A204.1 (cell line): Measurements from ENCODE around the gene APLF.
"Not testable (repeated sequence)": the region's sequence is repeated elsewhere in the genome, so short reads cannot be mapped to it uniquely, and the experiment has no call there.

Experiments
- FAIRE-seq: peaks from 2 replicates; lab custom pipeline; 2012; peaks lifted over from hg19 to GRCh38; lab: Jason Lieb, UNC

APLF gene

DNA sequence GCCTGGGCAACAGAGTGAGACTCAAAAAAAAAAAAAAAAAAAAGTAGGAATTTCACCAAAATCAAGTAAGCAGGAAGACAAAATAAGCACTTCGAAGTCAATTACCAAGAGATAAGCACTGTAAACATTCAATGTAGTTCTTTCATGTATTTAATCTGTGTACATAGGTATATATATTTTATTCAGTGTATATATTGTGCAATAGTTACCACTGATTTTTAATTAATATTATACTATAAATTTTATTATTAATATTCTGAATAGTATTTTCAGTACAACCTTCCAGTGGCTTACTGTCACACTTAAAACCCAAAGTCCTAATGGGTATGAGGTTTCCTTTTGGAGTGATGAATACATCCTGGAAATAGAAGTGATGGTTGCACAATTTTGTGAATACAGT, 9.1 kb downstream of the APLF start:
- no peak for FAIRE-seq

DNA sequence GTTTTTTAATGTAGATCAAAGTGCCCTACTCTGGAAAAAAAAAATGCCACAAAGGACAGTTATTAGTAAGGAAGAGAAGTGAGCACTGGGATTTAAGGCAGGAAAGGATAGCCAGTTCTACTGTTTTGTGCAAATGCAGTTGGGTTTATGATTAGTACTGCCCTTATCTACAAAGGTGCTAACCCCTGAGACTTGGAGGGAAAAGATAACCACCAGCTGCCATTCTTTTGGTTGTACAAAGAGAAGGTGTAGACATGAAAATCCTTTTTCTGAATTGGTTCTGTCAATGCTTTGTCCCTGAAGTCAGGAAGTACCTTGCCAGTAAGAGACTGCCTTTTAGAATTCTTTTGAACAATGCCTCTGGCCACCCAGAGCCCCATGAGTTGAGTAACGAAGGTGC, 11.3 kb downstream of the APLF start:
- FAIRE-seq: no peak

- FAIRE-seq: no peak
Measured at GRCh38 chr2:68482296-68482820, 15.0 kb downstream of the APLF start.

GRCh38 chr2:68483011-68483410, 15.6 kb downstream of the APLF start:
- FAIRE-seq: no peak

DNA sequence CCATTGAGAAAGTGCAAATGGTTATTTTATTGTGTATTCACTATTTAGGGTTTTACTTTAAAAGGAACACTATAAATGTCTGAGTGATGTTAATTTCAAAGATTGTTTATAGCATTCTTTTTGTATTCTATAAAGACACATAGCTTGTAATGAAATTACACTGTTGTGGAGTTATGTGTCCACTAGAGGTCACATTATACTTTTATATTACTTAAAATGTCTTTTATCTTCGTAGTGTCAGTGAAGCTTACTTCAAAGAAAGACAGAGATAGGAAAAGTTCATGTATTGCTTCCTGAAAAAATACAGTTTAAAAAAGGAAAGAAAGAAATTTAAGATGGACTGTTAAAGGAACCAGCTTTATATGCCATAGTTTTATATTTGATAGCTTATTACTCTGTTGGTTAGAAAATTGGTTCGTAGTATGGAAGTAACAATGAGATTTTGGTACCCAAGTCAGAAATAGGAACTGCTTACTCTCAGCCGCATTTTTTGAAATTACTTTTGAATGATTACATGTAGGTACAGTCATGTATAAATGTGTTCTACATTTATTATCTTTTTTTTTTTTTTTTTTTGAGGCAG, 20.5 kb downstream of the APLF start:
- peak; percentile 96 for FAIRE-seq

GRCh38 chr2:68488605-68489004, 21.2 kb downstream of the APLF start:
- FAIRE-seq: not testable (repeated sequence)

GRCh38 chr2:68489282-68489681, 21.9 kb downstream of the APLF start:
- no peak for FAIRE-seq

- no peak for FAIRE-seq
Measured at GRCh38 chr2:68491582-68491981, 24.2 kb downstream of the APLF start.

- no peak for FAIRE-seq
Measured at GRCh38 chr2:68499133-68499532, 31.7 kb downstream of the APLF start.

DNA sequence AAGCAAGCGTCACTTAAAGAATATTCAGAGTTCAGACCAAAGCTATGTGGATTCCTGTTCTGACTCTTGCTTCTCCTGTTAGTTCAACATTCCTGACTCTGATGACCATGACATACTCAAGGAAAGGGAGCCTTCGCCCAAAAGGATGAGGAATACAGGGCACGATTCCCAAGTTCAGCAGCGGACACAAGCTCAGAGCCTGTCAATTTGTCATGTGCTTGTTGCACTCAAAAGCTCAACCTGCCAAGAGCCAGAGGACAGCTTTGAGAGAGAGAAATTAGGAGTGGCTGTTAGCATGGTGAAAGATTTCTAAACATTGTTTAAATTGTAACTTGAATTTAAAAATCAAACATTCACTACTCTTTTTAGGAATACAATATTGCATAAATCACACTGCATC, 33.3 kb downstream of the APLF start:
- no peak for FAIRE-seq

GRCh38 chr2:68501768-68502167, 34.4 kb downstream of the APLF start:
- no peak for FAIRE-seq

DNA sequence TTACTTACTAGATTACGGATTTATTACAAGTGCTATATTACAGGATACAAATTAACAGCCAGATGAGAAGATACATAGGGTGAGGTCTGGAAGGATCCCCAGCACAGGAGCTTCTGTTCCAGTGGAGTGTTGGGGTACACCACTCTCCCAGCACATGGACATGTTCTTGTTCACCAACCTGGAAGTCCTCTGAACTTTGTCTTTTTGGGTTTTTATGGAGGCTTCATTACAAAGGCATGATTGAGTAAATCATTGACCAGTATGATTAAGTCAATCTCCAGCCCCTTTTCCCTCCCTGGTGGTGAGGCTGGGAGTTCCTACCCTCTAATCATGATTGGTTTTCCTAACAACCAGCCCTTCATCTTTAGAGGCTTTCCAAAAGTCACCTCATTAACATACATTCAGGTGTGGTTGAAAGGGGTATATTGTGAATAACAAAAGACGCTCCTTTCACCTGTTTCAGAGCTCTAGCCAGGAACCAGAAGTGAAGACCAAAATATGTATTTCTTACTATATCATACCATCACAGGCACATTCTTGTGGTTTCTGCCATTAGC, 38.3 kb downstream of the APLF start:
- FAIRE-seq: no peak

DNA sequence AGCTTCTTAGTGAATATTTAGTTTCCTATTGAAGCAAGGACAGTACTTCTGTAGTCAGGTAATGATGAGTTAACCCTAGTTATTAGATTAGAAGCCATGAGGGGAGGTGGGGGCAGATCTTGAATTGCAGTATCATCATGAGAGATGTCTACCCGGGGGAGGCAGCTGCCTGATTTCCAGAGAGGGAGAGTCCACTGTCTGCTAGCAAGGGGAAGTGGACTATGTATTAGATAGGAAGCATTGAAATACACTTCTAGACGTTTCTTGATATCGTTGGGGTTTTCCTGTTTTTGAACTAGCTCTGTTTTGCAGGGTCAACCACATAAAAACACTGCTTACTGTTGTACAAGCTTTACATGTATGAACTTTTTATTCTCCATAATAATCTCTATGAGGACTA, 38.8 kb downstream of the APLF start:
- FAIRE-seq: no peak

DNA sequence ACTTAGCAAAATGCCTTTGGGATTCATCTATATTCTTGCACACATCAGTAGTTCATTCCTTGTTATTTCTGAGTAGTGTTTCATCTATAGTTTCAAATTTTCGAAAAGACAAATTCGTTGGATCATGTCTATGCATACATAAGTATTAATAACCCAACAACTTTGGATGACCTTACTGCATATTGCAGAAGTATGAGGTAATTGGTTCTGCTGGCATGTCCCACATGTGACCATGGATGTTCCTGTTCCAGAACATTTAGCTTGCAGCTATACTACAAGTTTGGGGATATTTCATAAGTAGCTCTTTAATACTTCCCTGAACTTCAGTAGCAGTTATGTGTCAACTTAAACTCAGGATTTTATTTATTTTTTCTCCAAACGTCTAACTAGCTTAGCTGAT, 44.9 kb downstream of the APLF start:
- no peak for FAIRE-seq

DNA sequence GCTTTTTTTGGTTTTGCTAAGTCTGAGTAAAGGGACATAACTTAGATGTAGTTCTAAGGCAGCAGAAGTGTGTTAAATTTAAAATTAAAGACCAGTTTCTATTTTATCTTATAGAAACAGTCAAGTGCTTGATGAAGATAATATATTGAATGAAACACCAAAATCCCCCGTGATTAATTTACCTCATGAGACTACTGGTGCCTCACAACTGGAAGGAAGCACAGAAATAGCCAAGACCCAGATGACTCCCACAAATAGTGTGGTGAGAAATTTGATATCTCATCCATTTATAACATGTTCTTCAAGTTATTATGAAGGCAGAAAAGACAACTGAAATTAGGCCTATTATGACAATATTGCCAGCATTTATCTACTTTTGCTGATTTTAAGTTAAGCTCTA, 45.6 kb downstream of the APLF start:
- no peak for FAIRE-seq

- no peak for FAIRE-seq
Measured at GRCh38 chr2:68514316-68514929, 47.0 kb downstream of the APLF start.

DNA sequence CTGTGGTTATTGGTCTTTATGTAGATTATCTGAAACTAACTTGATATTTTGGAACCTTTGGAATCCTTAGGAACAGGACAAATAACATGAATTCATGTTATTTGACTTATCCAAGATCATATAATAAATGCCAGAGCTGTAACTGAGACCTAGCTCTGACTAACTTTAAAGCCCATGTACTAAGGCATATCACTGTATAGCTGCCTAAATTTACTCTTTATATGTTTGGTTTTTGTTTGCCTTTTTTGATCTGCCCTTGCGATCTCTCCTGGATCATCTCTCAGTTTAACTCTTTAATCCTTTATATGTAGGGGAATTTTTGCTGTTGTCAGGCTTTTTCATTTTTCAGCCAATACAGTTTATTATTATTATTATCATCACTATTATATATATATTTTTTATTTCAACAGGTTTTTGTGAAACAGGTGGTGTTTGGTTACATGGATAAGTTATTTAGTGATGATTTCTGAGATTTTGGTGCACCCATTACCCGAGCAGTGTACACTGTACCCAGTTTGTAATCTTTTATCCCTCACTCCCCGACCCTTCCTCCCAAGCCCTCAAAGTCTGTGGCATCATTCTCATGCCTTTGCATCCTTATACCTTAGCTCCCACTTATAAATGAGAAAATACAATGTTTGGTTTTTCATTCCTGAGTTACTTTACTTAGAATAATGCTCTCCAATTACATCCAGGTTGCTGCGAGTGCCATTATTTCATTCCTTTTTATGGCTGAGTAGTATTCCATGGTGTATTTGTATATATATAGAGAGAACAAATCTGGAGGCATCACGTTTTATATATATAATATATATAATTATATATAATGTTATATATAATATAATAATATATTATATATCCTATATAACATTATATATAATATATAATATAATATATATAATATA, 48.9 kb downstream of the APLF start:
- no peak for FAIRE-seq

- FAIRE-seq: no peak
Measured at GRCh38 chr2:68519236-68519635, 51.9 kb downstream of the APLF start.

GRCh38 chr2:68521037-68521436, 53.7 kb downstream of the APLF start:
- FAIRE-seq: no peak

- not testable (repeated sequence) for FAIRE-seq
Measured at GRCh38 chr2:68526943-68527342, 59.6 kb downstream of the APLF start.

DNA sequence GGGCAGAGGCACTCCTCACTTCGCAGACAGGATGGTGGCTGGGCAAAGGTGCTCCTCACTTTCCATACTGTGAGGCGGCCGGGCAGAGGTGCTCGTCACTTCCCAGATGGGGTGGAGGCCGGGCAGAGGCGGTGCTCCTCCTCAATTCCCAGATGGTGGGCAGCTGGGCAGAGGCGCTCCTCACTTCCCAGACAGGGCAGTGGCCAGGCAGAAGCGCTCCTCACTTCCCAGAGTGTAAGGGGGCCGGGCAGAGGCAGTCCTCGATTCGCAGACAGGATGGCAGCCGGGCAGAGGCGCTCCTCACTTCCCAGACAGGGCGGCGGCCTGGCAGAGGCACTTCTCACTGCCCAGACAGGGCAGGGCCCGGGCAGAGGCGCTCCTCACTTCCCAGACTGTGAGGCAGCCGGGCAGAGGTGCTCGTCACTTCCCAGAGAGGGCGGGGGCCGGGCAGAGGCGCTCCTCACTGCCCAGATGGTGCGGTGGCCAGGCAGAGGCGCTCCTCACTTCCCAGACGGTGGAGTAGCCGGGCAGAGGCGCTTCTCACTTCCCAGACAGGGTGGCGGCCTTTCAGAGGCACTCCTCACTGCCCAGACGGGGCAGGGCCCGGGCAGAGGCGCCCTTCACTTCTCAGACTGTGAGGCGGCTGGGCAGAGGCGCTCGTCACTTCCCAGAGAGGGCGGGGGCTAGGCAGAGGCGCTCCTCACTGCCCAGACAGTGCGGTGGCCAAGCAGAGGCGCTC, 60.1 kb downstream of the APLF start:
- not testable (repeated sequence) for FAIRE-seq

DNA sequence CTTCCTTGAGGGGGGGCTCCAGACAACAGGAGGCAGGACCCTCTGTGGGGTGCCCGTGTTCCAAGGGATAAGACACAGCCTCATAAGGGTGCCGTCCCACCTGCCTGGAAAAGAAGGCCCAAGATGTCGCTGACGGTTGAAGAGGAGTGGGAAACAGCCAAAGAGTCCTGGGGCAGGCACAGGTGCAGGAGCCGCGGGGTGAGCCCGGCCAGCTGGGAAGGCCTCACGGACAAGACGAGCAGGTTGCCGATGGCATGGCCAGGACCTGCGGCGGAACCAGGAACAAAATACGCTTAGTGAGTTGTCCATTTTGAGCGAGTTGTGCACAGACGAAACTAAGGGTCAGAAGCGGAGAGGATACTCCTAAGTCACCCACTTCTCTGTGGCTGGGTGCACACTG, 61.8 kb downstream of the APLF start:
- FAIRE-seq: not testable (repeated sequence)
